Measurements from ENCODE around the gene DUSP2. TPM values are rescaled to one million over a fixed set of nuclear protein-coding genes. Genes with fewer than 3 reads are reported as not detected.

Gene DUSP2
- total and polyA plus RNA-seq, 2 donors (not counting 1 experiment from before 2014, with no cell fraction given): 0.17 to 0.33 TPM

GRCh38 chr2:96153991-96154431 is 8.8 kb upstream of the DUSP2 start:
- H3K9me3 ChIP-seq (ENCODE audit: control insufficient read depth, insufficient read depth, low read depth, low read length): no peaks in the 10 kb centered on the region
- H3K4me1 ChIP-seq (ENCODE audit: control insufficient read depth, extremely low read depth, insufficient read depth, low read length): no peaks in the 10 kb centered on the region
- no peak for TF ChIP-seq CTCF (conservative IDR thresholded peaks at IDR 0.05 in 1 of 2, IDR thresholded peaks at IDR 0.05 in 1 of 2; ENCODE audit: low read depth in 1 of 2, low read length in 2 of 2)
- no peak for TF ChIP-seq EZH2 (IDR thresholded peaks at IDR 0.05; ENCODE audit: low read length, missing control alignments)
- H2AFZ ChIP-seq (ENCODE audit: low read length): no peak overlapping the region
- no peaks in the 10 kb centered on the region for H3K36me3 ChIP-seq (ENCODE audit: control insufficient read depth, insufficient read depth, low read length)
- H3K27me3 ChIP-seq (ENCODE audit: control insufficient read depth, insufficient read depth, low read length): peaks cover 7% of the 10 kb centered on the region
- H3K4me2 ChIP-seq (ENCODE audit: extremely low read depth, insufficient read depth, low read length): no peak overlapping the region
- H3K4me3 ChIP-seq (replicated peaks in 1 of 4; ENCODE audit: control extremely low read depth in 1 of 4, insufficient read depth in 1 of 4, low read depth in 3 of 4, low read length in 4 of 4): no peak overlapping the region
- no peak overlapping the region for H3K9ac ChIP-seq (ENCODE audit: insufficient read depth, low read length)
- no peaks in the 10 kb centered on the region for H3K79me2 ChIP-seq (ENCODE audit: control insufficient read depth, insufficient read depth, low read length)
- no peak for DNase-seq (ENCODE audit: low read depth in 2 of 2)
- no peak overlapping the region for H3K27ac ChIP-seq (ENCODE audit: insufficient read depth, low read length)
- H4K20me1 ChIP-seq (ENCODE audit: control insufficient read depth, extremely low read depth, insufficient read depth, low read length): no peaks in the 10 kb centered on the region

- Histone ChIP-seq H3K4me3 (replicated peaks in 1 of 4; ENCODE audit: control extremely low read depth in 1 of 4, insufficient read depth in 1 of 4, low read depth in 3 of 4, low read length in 4 of 4) (no peak overlapping the region), H3K9me3 (ENCODE audit: control insufficient read depth, insufficient read depth, low read depth, low read length) (no peaks in the 10 kb centered on the region), H3K27ac (ENCODE audit: insufficient read depth, low read length) (no peak overlapping the region), H3K36me3 (ENCODE audit: control insufficient read depth, insufficient read depth, low read length) (no peaks in the 10 kb centered on the region), H2AFZ (ENCODE audit: low read length) (no peak overlapping the region), H3K9ac (ENCODE audit: insufficient read depth, low read length) (no peak overlapping the region), H3K4me1 (ENCODE audit: control insufficient read depth, extremely low read depth, insufficient read depth, low read length) (peaks cover 4% of the 10 kb centered on the region), H3K4me2 (ENCODE audit: extremely low read depth, insufficient read depth, low read length) (no peak overlapping the region), H3K27me3 (ENCODE audit: control insufficient read depth, insufficient read depth, low read length) (peaks cover 5% of the 10 kb centered on the region), H3K79me2 (ENCODE audit: control insufficient read depth, insufficient read depth, low read length) (no peaks in the 10 kb centered on the region), H4K20me1 (ENCODE audit: control insufficient read depth, extremely low read depth, insufficient read depth, low read length) (no peaks in the 10 kb centered on the region)
- TF ChIP-seq CTCF (conservative IDR thresholded peaks at IDR 0.05 in 1 of 2, IDR thresholded peaks at IDR 0.05 in 1 of 2; ENCODE audit: low read depth in 1 of 2, low read length in 2 of 2): no peak
- no peak for TF ChIP-seq EZH2 (IDR thresholded peaks at IDR 0.05; ENCODE audit: low read length, missing control alignments)
- DNase-seq (ENCODE audit: low read depth in 2 of 2): no peak
Observed at GRCh38 chr2:96153291-96153713, 8.1 kb upstream of the DUSP2 start.

GRCh38 chr2:96152304-96153161 is 7.3 kb upstream of the DUSP2 start:
- no peak overlapping the region for H2AFZ ChIP-seq (ENCODE audit: low read length)
- no peaks in the 10 kb centered on the region for H3K36me3 ChIP-seq (ENCODE audit: control insufficient read depth, insufficient read depth, low read length)
- no peaks in the 10 kb centered on the region for H4K20me1 ChIP-seq (ENCODE audit: control insufficient read depth, extremely low read depth, insufficient read depth, low read length)
- TF ChIP-seq CTCF (conservative IDR thresholded peaks at IDR 0.05 in 1 of 2, IDR thresholded peaks at IDR 0.05 in 1 of 2; ENCODE audit: low read depth in 1 of 2, low read length in 2 of 2): no peak
- no peak for TF ChIP-seq EZH2 (IDR thresholded peaks at IDR 0.05; ENCODE audit: low read length, missing control alignments)
- H3K27me3 ChIP-seq (ENCODE audit: control insufficient read depth, insufficient read depth, low read length): peaks cover 4% of the 10 kb centered on the region
- H3K27ac ChIP-seq (ENCODE audit: insufficient read depth, low read length): no peak overlapping the region
- no peaks in the 10 kb centered on the region for H3K9me3 ChIP-seq (ENCODE audit: control insufficient read depth, insufficient read depth, low read depth, low read length)
- no peak overlapping the region for H3K4me2 ChIP-seq (ENCODE audit: extremely low read depth, insufficient read depth, low read length)
- no peak for DNase-seq (ENCODE audit: low read depth in 2 of 2)
- H3K4me3 ChIP-seq (replicated peaks in 1 of 4; ENCODE audit: control extremely low read depth in 1 of 4, insufficient read depth in 1 of 4, low read depth in 3 of 4, low read length in 4 of 4): no peak overlapping the region
- no peak overlapping the region for H3K9ac ChIP-seq (ENCODE audit: insufficient read depth, low read length)
- H3K4me1 ChIP-seq (ENCODE audit: control insufficient read depth, extremely low read depth, insufficient read depth, low read length): peaks cover 4% of the 10 kb centered on the region
- no peaks in the 10 kb centered on the region for H3K79me2 ChIP-seq (ENCODE audit: control insufficient read depth, insufficient read depth, low read length)

Data from fibroblast of lung (primary cell).